Right renal pelvis (tissue), 4 donors: Measurements from ENCODE around the gene MT1H. TPM values are rescaled to one million over a fixed set of nuclear protein-coding genes. Genes with fewer than 3 reads are reported as not detected.

Source experiments
- DNase-seq, 4 donors: peaks; one replicate each; pipeline ENCODE4 v3.0.0-alpha.2; 2013; ENCODE audit warnings: low read depth in 4 of 4, low spot score in 3 of 4, missing footprints in 1 of 4
- polyA plus RNA-seq, 4 donors: library from polyadenylated mRNA; unstranded; fragments of 120-200 nt; gene quantifications; one replicate each; pipeline ENCODE4 v1.2.1, GENCODE V29; 2013; ENCODE audit not compliant: insufficient read length in 4 of 4

The MT1H gene
- polyA plus RNA-seq, 4 donors, result 2.5 to 76.0 (median 16.9) TPM

GRCh38 chr16:56682703-56683397 lies 13.2 kb downstream of the MT1H start:
- no peak for DNase-seq

GRCh38 chr16:56683424-56684172 lies 14.0 kb downstream of the MT1H start:
- DNase-seq, result no peak

- DNase-seq, result no peak
Observed at GRCh38 chr16:56684256-56684925, 14.8 kb downstream of the MT1H start.

GRCh38 chr16:56684926-56685590 lies 15.4 kb downstream of the MT1H start:
- DNase-seq, result no peak

GRCh38 chr16:56686758-56687157 lies 17.1 kb downstream of the MT1H start:
- no peak for DNase-seq

GRCh38 chr16:56688762-56689161 lies 19.1 kb downstream of the MT1H start:
- no peak for DNase-seq

GRCh38 chr16:56689171-56689570 lies 19.6 kb downstream of the MT1H start:
- no peak for DNase-seq

GRCh38 chr16:56690420-56691122 lies 21.0 kb downstream of the MT1H start:
- DNase-seq, result no peak

- peak in 1 of 4 donors; percentile 26 for DNase-seq
Observed at GRCh38 chr16:56691885-56692284, 22.3 kb downstream of the MT1H start.

GRCh38 chr16:56695246-56695645 lies 25.6 kb downstream of the MT1H start:
- DNase-seq, result no peak

- no peak for DNase-seq
Observed at GRCh38 chr16:56697456-56698155, 28.0 kb downstream of the MT1H start.

GRCh38 chr16:56700195-56700594 lies 30.6 kb downstream of the MT1H start:
- no peak for DNase-seq

- DNase-seq, result no peak
Observed at GRCh38 chr16:56700631-56701030, 31.0 kb downstream of the MT1H start.

- DNase-seq, result no peak
Observed at GRCh38 chr16:56701534-56701933, 31.9 kb downstream of the MT1H start.

- no peak for DNase-seq
Observed at GRCh38 chr16:56702836-56703235, 33.2 kb downstream of the MT1H start.

GRCh38 chr16:56708525-56709442 lies 39.2 kb downstream of the MT1H start:
- DNase-seq, result no peak

- DNase-seq, result no peak
Observed at GRCh38 chr16:56709443-56710040, 39.9 kb downstream of the MT1H start.

GRCh38 chr16:56710181-56710737 lies 40.6 kb downstream of the MT1H start:
- DNase-seq, result no peak
